ENCODE data around the gene ABCB4. TPM values are rescaled to one million over a fixed set of nuclear protein-coding genes. Genes with fewer than 3 reads are reported as not detected.

ABCB4 gene
- total RNA-seq, 2 experiments from 2014 or later, result 1.2 TPM; not detected in 1

GRCh38 chr7:87458148-87458547 is 17.3 kb downstream of the ABCB4 start:
- CTCF ChIA-PET (ENCODE audit: unreplicated experiment), result no interaction called here
- no peaks in the 10 kb centered on the region for H3K36me3 ChIP-seq (ENCODE audit: insufficient read depth, low read length)
- DNase-seq (ENCODE audit: low spot score), result no peak
- no peak overlapping the region for H3K4me3 ChIP-seq (ENCODE audit: low read depth, low read length, poor library complexity, severe bottlenecking)
- H3K27ac ChIP-seq (ENCODE audit: low read depth, low read length, poor library complexity, severe bottlenecking), result no peak overlapping the region
- H3K4me2 ChIP-seq (ENCODE audit: low read length), result no peak overlapping the region
- no peaks in the 10 kb centered on the region for H4K20me1 ChIP-seq (ENCODE audit: insufficient read depth, low read length)
- TF ChIP-seq CTCF (conservative IDR thresholded peaks at IDR 0.05; ENCODE audit: low read length) (no peak), EZH2phosphoT487 (IDR thresholded peaks at IDR 0.05; ENCODE audit: borderline replicate concordance, low read depth, low read length) (no peak)
- no peaks in the 10 kb centered on the region for H3K79me2 ChIP-seq (ENCODE audit: insufficient read depth, low read depth, low read length)
- no TSS peak for BruUV-seq (replicated peaks)
- intact Hi-C loops (cut with micrococcal nuclease; ENCODE audit: unreplicated experiment), result no loop called here
- no peak overlapping the region for H2AFZ ChIP-seq (ENCODE audit: low read length)
- H3K9me2 ChIP-seq (ENCODE audit: insufficient read depth, low read length), result no peaks in the 10 kb centered on the region
- no peaks in the 10 kb centered on the region for H3K4me1 ChIP-seq (ENCODE audit: insufficient read depth, low read length, poor library complexity, severe bottlenecking)
- POLR2A ChIA-PET, result interaction anchor here (0.6 to 1.2 kb wide), 5 partner anchors 12 to 86 kb away, joined by 3 to 6 read pairs (median 3); no protein-coding TSS in a partner anchor
- no peaks in the 10 kb centered on the region for H3K9me3 ChIP-seq (ENCODE audit: low read length)

- Histone ChIP-seq H3K79me2 (ENCODE audit: insufficient read depth, low read depth, low read length) (no peaks in the 10 kb centered on the region), H3K4me1 (ENCODE audit: insufficient read depth, low read length, poor library complexity, severe bottlenecking) (no peaks in the 10 kb centered on the region), H3K27ac (ENCODE audit: low read depth, low read length, poor library complexity, severe bottlenecking) (no peak overlapping the region), H3K9me3 (ENCODE audit: low read length) (no peaks in the 10 kb centered on the region), H4K20me1 (ENCODE audit: insufficient read depth, low read length) (no peaks in the 10 kb centered on the region), H3K36me3 (ENCODE audit: insufficient read depth, low read length) (no peaks in the 10 kb centered on the region), H3K4me3 (ENCODE audit: low read depth, low read length, poor library complexity, severe bottlenecking) (no peak overlapping the region), H3K4me2 (ENCODE audit: low read length) (no peak overlapping the region), H2AFZ (ENCODE audit: low read length) (no peak overlapping the region), H3K9me2 (ENCODE audit: insufficient read depth, low read length) (no peaks in the 10 kb centered on the region)
- intact Hi-C loops (cut with micrococcal nuclease; ENCODE audit: unreplicated experiment), result no loop called here
- ChIA-PET CTCF (ENCODE audit: unreplicated experiment) (no interaction called here), POLR2A (no interaction called here)
- no peak for DNase-seq (ENCODE audit: low spot score)
- no peak for TF ChIP-seq CTCF (conservative IDR thresholded peaks at IDR 0.05; ENCODE audit: low read length)
- TF ChIP-seq EZH2phosphoT487 (IDR thresholded peaks at IDR 0.05; ENCODE audit: borderline replicate concordance, low read depth, low read length), result no peak
- no TSS peak for BruUV-seq (replicated peaks)
These were observed 19.2 kb downstream of the ABCB4 start for GRCh38 chr7:87456247-87456646.

DNA sequence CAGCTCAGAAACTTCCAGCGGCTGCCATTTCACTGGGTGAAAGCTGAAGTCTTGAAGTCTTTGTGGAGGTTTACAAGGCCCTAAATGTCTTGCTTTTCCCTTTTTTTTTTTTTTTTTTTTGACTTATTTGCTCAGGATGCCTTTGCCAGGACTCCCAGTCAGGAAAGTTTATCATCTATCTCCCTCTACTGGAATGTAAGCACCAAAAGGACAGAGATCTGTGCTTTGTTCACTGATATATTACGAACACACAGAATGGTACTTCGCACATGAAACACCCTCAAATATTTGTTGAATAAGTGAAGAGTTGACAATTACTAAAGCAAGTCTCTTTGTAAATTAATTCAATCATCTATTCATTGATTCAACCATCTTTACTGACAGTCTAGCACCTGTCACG is 23.2 kb downstream of the ABCB4 start:
- H3K79me2 ChIP-seq (ENCODE audit: insufficient read depth, low read depth, low read length), result no peaks in the 10 kb centered on the region
- intact Hi-C loops (cut with micrococcal nuclease; ENCODE audit: unreplicated experiment), result loop anchor here (5.0 kb wide), 1 partner anchor 110 kb away; no protein-coding TSS in a partner anchor

More for the DNA sequence above, 23.2 kb downstream of the ABCB4 start:
- Histone ChIP-seq H3K27ac (ENCODE audit: low read depth, low read length, poor library complexity, severe bottlenecking) (no peak overlapping the region), H3K4me3 (ENCODE audit: low read depth, low read length, poor library complexity, severe bottlenecking) (no peak overlapping the region), H4K20me1 (ENCODE audit: insufficient read depth, low read length) (no peaks in the 10 kb centered on the region), H3K36me3 (ENCODE audit: insufficient read depth, low read length) (no peaks in the 10 kb centered on the region), H3K4me1 (ENCODE audit: insufficient read depth, low read length, poor library complexity, severe bottlenecking) (no peaks in the 10 kb centered on the region), H2AFZ (ENCODE audit: low read length) (no peak overlapping the region), H3K9me3 (ENCODE audit: low read length) (no peaks in the 10 kb centered on the region), H3K4me2 (ENCODE audit: low read length) (no peak overlapping the region), H3K9me2 (ENCODE audit: insufficient read depth, low read length) (no peaks in the 10 kb centered on the region)
- no peak for DNase-seq (ENCODE audit: low spot score)
- ChIA-PET POLR2A (no interaction called here), CTCF (ENCODE audit: unreplicated experiment) (no interaction called here)
- no TSS peak for BruUV-seq (replicated peaks)
- TF ChIP-seq CTCF (conservative IDR thresholded peaks at IDR 0.05; ENCODE audit: low read length) (no peak), EZH2phosphoT487 (IDR thresholded peaks at IDR 0.05; ENCODE audit: borderline replicate concordance, low read depth, low read length) (no peak)
